ENCODE data around the gene CACNA2D1.

CACNA2D1 gene

DNA sequence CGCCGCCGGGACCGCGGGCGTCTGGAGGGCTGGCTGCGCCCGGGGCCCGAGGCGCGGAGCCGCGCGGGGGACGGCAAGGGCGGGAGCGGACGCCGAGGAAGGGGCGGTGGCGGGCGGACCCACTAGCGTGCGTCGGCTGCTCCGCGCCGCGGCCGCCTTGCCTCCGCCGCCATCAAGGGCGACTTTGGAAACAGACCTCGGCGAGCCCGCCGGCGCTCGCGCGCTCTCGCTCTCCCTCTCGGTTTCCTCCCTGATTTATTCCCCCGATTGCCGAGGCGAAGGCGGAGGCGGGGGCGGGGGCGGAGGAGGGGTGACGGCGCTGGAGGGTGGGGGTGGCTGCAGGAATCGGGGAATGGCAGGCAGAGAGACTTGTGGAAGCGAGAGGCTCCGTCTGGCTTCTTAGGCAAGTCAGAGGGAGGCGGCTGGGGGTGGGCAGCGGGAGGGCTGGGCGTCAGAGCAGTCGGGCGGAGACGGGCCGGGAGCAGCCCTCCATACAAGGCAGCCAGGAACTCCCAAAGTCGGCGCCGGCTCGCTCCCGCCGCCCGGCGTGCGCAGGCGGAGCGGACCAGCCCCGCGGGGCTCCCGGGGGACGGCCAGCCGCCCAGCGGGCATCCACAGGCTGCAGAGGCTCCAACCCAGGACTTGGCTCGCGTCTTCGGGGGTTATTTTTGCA lies at the start of gene CACNA2D1:
CACNA2D1 (minus strand) TSS at position 231 of the 673 bp plus-strand sequence.
- no peak for DNase-seq

DNA sequence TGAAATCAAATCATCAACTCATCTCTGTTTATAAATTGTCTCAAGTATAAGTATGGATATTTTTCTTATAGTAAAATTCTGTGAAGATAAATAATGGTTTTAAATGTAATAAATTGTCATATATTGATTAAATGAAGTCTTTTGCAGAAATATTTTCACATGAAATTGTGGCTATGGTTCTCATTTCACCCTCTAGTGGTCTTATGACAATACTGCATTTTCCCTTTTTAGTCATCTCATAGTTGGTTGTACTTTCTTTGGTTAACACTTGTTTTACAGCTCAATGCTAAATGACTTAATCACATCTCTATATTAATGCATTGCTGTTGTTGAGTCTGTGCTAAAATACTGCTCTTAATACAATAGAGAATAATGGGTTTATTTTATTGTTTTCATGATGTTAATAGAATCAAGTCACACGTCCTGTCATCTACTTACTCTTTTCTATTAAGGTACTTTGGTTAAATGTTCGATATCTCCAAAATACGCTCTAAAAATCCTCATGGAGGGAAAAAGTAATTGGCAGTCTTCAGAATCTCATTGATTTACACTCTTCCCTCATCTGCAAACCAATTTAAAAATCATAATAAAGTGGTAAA lies 38.0 kb upstream of the CACNA2D1 start:
- DNase-seq = no peak

- no peak for DNase-seq
Measured at GRCh38 chr7:82477733-82478515, 34.3 kb upstream of the CACNA2D1 start.

GRCh38 chr7:82472966-82473365 lies 29.4 kb upstream of the CACNA2D1 start:
- no peak for DNase-seq

DNA sequence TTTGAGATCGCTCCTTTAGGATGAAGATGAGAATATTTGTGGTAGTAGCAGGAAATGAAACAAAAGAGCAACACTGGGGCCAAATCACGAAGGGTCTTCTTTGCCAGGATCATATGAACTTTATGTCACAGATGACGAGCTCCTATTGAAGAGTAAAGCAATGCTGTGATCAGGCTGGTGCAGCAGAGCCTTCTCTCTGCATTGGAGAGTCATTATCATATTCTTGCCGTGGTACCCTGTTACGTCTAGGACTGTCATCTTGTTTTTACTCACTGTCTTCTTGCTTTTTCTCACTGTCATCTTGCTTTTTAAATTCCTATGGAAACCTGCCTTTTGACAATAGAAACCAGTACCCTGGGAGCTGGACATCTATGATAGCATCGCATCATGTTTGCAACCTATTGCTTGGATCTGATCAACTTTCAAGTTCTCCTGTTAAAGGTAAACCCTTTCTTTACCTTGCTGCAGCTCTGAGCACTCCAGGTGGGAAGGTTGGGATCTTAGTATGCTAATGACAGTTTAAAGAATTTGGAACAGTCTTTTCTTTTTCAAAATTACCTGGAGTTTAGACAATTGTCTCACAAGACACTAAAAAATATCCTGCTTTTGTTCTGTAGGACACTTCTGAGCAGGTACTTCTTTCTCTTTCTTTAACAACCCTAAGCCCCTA lies 27.9 kb upstream of the CACNA2D1 start:
- DNase-seq = no peak

- no peak for DNase-seq
Measured at GRCh38 chr7:82469207-82469606, 25.6 kb upstream of the CACNA2D1 start.

DNA sequence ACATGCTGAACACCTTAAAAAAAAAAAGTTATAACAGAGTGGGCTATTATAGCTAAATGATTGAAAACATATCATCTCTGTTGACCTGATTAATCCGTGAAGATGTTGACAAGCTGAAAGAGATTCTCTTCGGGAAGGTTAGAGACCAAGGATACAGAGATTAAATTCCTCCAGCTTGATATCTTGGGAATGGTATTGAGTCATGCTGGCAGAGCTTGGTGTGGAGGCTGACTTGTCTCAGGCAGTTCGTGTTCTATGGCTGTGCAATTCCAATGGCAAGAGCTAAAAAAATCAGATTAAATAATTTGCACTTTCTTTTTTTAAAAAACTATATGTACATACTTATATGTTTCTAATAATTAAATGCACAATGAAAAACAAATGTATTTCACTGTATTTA lies 24.9 kb upstream of the CACNA2D1 start:
- DNase-seq = no peak

DNA sequence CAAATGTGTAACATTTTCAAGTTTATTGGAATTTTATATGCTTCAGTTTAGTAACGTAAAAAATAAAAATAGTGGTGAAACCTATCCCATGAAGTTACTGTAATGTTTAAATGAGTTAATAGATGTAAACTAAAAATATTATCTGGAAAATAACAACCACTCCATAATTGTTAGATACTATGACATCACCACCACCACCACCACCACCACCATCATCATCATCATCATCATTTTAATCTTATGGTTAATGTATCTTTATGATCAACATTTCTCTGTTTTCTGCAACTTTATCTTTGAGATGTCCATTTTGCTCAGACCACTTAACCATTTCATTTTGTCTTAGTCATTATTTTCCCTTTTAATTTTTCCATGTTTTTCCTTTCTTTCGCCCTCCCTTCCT lies 23.4 kb upstream of the CACNA2D1 start:
- no peak for DNase-seq

DNA sequence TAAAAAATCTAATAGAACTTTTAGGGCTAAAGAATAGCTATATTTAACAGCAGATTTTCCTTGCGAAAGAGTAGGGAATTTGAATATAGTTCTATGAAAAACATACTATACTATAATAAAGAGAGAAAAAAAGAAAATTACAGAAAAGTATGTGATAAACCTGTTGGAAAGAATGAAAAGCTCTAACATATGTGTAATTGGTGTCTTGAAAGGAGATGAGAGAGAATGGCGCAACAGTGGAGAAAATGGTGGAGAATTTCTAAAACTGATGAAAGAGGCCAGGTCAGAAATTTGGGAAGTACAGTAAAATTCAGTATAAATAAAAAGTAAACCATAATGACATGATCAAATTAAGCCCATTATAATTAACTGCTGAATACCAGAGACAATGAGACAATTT lies 20.8 kb upstream of the CACNA2D1 start:
- no peak for DNase-seq

- DNase-seq = no peak
Measured at GRCh38 chr7:82455295-82455694, 11.7 kb upstream of the CACNA2D1 start.

DNA sequence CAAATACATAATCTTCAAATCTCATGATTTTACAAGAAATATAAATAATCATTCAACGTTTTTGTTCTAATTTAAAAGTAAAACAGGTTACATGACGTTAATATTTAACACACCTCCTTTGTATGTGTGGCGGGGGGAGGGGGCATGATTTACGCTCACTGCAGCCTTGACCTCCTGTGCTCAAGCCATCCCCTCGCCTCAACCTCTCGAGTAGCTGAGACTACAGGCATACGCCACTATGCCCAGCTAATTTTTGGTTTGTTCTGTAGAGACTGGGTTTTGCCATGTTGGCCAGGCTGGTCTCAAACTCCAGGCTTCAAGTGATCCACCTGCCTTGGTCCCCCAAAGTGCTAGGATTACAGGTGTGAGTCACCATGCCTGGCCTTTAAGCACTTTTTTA lies 7.2 kb upstream of the CACNA2D1 start:
- DNase-seq = no peak

DNA sequence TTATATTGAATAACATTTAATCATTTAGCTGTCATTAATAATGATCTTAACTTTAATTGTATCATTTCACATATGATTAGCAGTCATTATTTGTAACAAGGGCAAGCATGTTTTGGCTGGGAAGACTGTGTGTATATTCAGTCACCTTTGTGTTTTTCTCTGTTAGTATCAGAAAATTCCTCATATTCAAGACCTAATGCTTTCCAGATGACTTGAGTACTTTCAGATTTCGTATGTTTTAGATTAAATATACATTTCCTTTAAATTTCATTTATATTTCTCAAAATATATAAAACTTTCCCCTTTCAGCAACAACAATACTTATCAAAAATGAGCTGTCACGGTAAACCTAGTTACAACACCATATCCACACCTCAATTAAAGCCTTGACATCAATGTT lies 6.3 kb upstream of the CACNA2D1 start:
- no peak for DNase-seq

DNA sequence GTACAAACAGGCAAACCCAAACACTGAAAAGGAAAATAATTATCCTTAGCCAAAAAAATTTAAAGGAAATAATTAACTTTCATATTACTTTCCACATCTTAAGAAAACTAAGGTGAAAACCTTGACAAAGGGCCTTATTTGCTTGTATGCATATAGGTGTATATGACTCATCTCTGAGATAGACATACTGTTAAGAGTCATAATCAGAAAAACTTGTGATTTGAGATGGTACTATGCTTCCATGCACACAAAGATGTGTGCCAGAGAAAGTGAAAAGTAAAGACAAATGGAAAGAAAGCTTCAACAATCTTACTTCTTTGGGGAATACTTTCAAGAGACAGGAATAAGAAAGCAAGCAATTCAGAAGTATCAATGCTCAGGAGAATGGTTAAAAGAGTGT lies 3.3 kb upstream of the CACNA2D1 start:
- DNase-seq = no peak

DNA sequence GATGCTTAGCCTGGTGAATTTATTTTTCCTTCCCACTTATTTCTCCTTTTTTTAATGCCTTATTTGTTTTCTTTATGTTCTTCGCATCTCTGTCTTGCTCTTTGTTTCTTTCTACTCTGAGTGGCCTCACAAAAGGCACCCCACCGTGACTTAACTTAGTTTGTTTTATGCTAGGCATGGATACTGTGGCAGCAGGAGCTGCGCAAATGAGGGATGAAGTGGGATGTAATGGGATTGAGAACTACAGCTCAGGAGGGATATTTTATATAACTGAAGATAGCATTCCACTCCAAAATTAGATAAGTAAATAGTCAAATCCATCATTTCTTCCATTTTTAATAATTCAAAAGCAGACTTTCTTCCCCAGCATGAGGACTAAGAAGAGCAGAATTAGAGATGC lies 1.7 kb upstream of the CACNA2D1 start:
- no peak for DNase-seq

DNA sequence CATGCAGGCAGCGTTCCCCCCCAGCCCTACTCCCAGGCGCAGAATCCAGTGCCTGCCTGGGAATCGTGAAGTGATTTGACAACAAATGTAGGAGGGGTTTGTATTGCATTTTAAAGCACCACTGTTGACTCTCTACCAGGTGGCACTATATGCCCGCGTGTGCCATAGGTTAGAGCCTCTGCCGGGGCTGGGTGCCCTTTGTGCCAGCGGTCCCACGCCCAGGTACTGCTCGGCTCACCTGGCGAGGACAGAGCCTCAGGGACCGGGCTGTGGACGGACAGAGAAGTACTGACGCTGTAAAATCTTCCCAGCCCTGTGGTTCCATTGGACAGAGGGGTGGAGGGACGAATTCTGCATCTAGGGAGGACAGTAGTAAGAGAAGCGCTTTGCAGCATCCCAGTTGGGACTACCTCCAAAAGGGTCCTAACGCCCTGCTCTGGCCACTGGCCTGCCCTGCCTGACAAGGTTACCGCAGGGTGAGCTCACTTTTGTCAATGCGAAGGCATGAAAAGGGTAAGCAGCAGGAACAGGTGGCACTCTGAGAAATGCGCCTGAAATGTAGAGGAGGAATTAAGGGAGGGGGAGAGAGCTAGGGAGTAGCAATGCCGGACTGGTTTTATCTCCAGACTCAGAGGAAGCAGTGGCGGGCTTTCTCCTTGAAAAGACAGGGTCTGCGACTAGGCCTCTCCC lies 788 bp upstream of the CACNA2D1 start:
- DNase-seq = no peak

- DNase-seq = no peak
Measured at GRCh38 chr7:82443036-82443546, 486 bp downstream of the CACNA2D1 start.

DNA sequence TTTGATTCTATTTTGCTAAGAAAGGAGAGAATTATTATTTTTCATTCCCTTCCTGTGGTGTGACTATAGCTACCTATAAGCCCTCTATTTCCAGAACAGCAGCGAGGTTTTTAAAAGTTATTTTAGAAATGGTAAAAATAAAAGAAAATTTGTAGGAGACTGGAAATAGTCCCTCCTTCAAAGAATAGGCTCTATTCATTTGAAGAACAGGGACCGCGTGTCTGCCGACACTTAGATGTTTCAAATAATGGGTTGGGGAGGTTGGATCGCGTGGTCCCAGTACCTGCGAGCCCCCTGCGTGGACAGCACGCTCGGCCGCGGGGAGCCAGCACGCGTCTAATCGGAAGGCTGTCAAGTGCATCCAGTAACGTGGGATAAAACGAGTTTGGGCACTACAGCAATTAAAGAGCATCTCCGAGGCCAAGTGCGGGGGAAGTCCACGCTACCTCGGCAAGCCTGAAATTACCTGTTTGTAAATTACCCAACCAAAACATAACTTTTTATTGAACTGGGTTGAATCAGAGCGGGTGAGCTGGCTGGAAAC lies 1.0 kb downstream of the CACNA2D1 start:
- no peak for DNase-seq

DNA sequence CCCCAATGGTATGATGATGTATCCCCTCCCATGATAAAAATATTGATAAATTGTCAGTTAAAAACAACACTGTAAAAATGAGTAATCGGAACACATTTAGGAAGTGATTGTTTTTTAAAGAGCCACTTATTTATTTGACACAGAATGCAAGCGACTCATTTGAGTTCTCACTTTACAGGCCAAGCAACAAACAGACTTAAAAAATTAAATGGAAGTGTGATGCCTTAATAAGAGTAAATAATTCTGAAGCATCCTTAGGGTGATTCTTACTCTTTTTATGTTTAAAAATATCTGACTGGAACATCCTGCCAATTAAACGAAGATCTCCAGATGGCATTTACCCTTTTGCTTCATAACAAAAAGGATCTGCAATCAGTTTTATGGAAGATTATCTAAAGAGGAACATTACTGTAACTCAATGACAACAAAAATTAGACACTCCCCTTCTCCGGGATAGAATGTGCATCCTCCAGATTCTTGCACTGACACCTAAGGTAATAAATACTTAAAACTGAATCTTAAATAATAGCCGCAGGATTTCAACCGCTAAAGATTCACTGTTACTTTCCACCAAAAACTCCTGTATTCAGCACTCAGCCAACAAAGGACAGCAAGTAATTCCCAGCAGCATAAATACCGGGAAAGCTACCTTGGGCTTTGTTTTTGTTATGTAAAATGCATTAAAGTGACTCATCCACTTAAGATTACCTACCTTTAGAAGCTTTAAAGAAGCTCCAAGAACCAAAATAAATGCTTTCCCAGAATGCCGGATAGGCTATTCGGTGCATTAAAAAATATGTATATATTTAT lies 1.7 kb downstream of the CACNA2D1 start:
- DNase-seq = no peak

- DNase-seq = no peak
Measured at GRCh38 chr7:82438521-82438920, 5.1 kb downstream of the CACNA2D1 start.

GRCh38 chr7:82435769-82436168 lies 7.8 kb downstream of the CACNA2D1 start:
- no peak for DNase-seq

DNA sequence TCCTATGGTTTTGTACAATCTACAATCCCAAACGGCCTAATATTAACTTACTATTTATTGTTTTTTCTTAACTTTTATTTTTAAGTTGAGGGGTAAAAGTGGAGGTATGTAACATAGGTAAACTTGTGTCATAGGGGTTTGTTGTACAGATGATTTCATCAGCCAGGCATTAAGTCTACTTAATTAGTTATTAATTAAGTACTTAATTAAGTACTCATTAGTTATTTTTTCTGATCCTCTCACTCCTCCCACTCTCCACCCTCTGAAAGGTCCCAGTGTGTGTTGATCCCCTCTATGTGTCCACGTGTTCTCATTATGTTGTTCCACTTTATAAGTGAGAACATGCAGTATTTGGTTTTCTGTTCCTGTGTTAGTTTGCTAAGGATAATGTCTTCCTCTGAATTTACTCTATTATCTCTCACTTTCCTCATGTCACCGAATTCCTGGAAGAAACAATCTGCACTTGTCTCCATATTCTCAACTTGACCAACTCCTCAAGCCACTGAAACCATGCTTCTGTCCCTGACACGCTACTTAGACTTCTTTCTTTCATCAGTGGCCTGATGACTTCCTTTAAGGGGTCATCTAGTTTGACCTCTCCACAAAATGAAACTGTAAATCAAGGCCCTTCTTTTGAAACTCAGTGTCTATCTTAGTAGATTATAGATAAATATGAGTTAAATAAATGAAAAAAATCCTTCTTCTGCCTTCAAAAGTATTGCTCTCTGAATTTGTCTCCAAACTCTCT lies 9.1 kb downstream of the CACNA2D1 start:
- DNase-seq = no peak

All from activated T-cell treated with anti-CD3 and anti-CD28 coated beads for 4 hours (primary cell).